IMR-90 (cell line): ENCODE results near the gene GCNT3. TPM values are rescaled to one million over a fixed set of nuclear protein-coding genes. Genes with fewer than 3 reads are reported as not detected.

Source experiments
- ATAC-seq: fragments of 200-7000 bp; cut with Tn5 transposase; 2 replicates; pipeline ENCODE4 v1.9.1; 2020; ENCODE audit warnings: low read depth, mild to moderate bottlenecking, moderate library complexity
- BruUV-seq: library from RNA; stranded (reverse); fragments of 400-500 nt; replicated peaks from 2 replicates; lab custom pipeline; 2021; lab: Mats Ljungman, UMichigan
- CTCF ChIA-PET: fragments of 300-600 bp; formaldehyde crosslinking; extraction: SDS; loops from one replicate; lab custom pipeline; 2021; ENCODE audit warnings: antibody characterized with exemption; lab: Yijun Ruan, JAX
- POLR2A ChIA-PET: fragments of 300-600 bp; sonication (Branson Sonifier 250); formaldehyde crosslinking; loops from one replicate; lab custom pipeline; 2022; ENCODE audit warnings: antibody characterized with exemption; ENCODE audit not compliant: unreplicated experiment; lab: Charles Lee
- DNase-seq: peaks from one replicate; pipeline ENCODE4 v3.0.0; 2013
- H2AFZ ChIP-seq: replicated peaks from 2 replicates; pipeline ENCODE3; 2013; ENCODE audit warnings: low read length, mild to moderate bottlenecking; ENCODE audit not compliant: poor library complexity
- H2AK5ac ChIP-seq: 2 replicates; pipeline ENCODE4 v1.6.1; 2013; ENCODE audit warnings: low read depth, low read length, inconsistent platforms
- H2AK9ac ChIP-seq: replicated peaks from 2 replicates; pipeline ENCODE3; 2013; ENCODE audit warnings: mild to moderate bottlenecking, low read depth, low read length, moderate library complexity; ENCODE audit not compliant: poor library complexity
- H2BK120ac ChIP-seq: 2 replicates; pipeline ENCODE4 v1.6.1; 2013; ENCODE audit warnings: low read depth, low read length, inconsistent platforms
- H2BK15ac ChIP-seq: 3 replicates; pipeline ENCODE4 v1.6.1; 2013; ENCODE audit warnings: low read depth, low read length, inconsistent platforms
- H2BK20ac ChIP-seq: 2 replicates; pipeline ENCODE4 v1.6.1; 2013; ENCODE audit warnings: low read depth, mild to moderate bottlenecking, inconsistent platforms, low read length, moderate library complexity
- H2BK5ac ChIP-seq: 2 replicates; pipeline ENCODE4 v1.6.1; 2013; ENCODE audit warnings: mild to moderate bottlenecking, low read depth, low read length, inconsistent platforms; ENCODE audit not compliant: poor library complexity, severe bottlenecking
- H3K14ac ChIP-seq: replicated peaks from 2 replicates; pipeline ENCODE4 v1.6.1; 2013; ENCODE audit warnings: low read depth, low read length, inconsistent platforms
- H3K18ac ChIP-seq: 2 replicates; pipeline ENCODE4 v1.6.1; 2013; ENCODE audit warnings: low read depth, low read length, control low read depth
- H3K23ac ChIP-seq: 2 replicates; pipeline ENCODE4 v1.6.1; 2013; ENCODE audit warnings: low read depth, low read length, inconsistent platforms
- H3K27ac ChIP-seq: 2 replicates; pipeline ENCODE4 v1.5.1; 2013; ENCODE audit warnings: mild to moderate bottlenecking, control low read depth, low read length; ENCODE audit not compliant: insufficient read depth
- H3K27me3 ChIP-seq: 2 replicates; pipeline ENCODE4 v1.6.1; 2013; ENCODE audit warnings: low read length; ENCODE audit not compliant: control insufficient read depth, insufficient read depth
- H3K36me3 ChIP-seq: 2 replicates; pipeline ENCODE4 v1.6.1; 2013; ENCODE audit warnings: low read length, mixed read lengths; ENCODE audit not compliant: control insufficient read depth, insufficient read depth
- H3K4ac ChIP-seq: 2 replicates; pipeline ENCODE4 v1.6.1; 2013; ENCODE audit warnings: low read depth, low read length, inconsistent platforms
- H3K4me1 ChIP-seq: 2 replicates; pipeline ENCODE4 v1.6.1; 2013; ENCODE audit warnings: low read length, mixed read lengths; ENCODE audit not compliant: control insufficient read depth, insufficient read depth
- H3K4me2 ChIP-seq: 2 replicates; pipeline ENCODE4 v1.6.1; 2013; ENCODE audit warnings: low read depth, mild to moderate bottlenecking, control low read depth, low read length, moderate library complexity
- H3K4me3 ChIP-seq: 2 replicates; pipeline ENCODE4 v1.5.1; 2013; ENCODE audit warnings: low read depth, mild to moderate bottlenecking, control low read depth, low read length, moderate library complexity; ENCODE audit not compliant: insufficient read depth
- H3K56ac ChIP-seq: 2 replicates; pipeline ENCODE4 v1.6.1; 2013; ENCODE audit warnings: low read length, inconsistent platforms; ENCODE audit not compliant: insufficient read depth; ENCODE audit errors: extremely low read depth
- H3K79me1 ChIP-seq, 2 experiments: 2 replicates each; pipeline ENCODE4 v1.6.1; 2013; ENCODE audit warnings: low read length in 2 of 2, inconsistent platforms in 1 of 2, low read depth in 1 of 2
- H3K9ac ChIP-seq: 2 replicates; pipeline ENCODE4 v1.6.1; 2013; ENCODE audit warnings: low read depth, low read length, control low read depth
- H3K9me1 ChIP-seq: 2 replicates; pipeline ENCODE4 v1.6.1; 2013; ENCODE audit warnings: low read length, inconsistent platforms; ENCODE audit not compliant: insufficient read depth
- H3K9me3 ChIP-seq: 2 replicates; pipeline ENCODE4 v1.6.1; 2013; ENCODE audit warnings: low read length; ENCODE audit not compliant: control insufficient read depth, insufficient read depth
- H4K20me1 ChIP-seq: 2 replicates; pipeline ENCODE4 v1.6.1; 2013; ENCODE audit warnings: low read length, inconsistent platforms; ENCODE audit not compliant: insufficient read depth
- H4K5ac ChIP-seq: 2 replicates; pipeline ENCODE4 v1.6.1; 2013; ENCODE audit warnings: mild to moderate bottlenecking, low read depth, low read length, control low read depth
- H4K8ac ChIP-seq, 2 experiments: 2 replicates each; pipeline ENCODE4 v1.6.1; 2013; ENCODE audit warnings: low read depth in 2 of 2, low read length in 2 of 2, control low read depth in 1 of 2, inconsistent platforms in 1 of 2
- H4K91ac ChIP-seq: 2 replicates; pipeline ENCODE4 v1.6.1; 2013; ENCODE audit warnings: low read depth, low read length, inconsistent platforms; ENCODE audit not compliant: insufficient read depth
- BHLHE40 ChIP-seq: fragments of 150-350 bp; IDR thresholded peaks from 2 replicates; pipeline ENCODE4 v1.6.1; 2016; ENCODE audit warnings: mild to moderate bottlenecking, low read depth, low read length
- CEBPB ChIP-seq: IDR thresholded peaks from 2 replicates; pipeline ENCODE4 v1.6.1; 2012; ENCODE audit warnings: low read depth, low read length, improper control_type of control experiment
- CHD1 ChIP-seq: IDR thresholded peaks from 2 replicates; pipeline ENCODE4 v1.6.1; 2012; ENCODE audit warnings: low read depth, low read length, improper control_type of control experiment
- MAFK ChIP-seq: IDR thresholded peaks from 2 replicates; pipeline ENCODE4 v1.6.1; 2012; ENCODE audit warnings: low read depth, low read length, improper control_type of control experiment
- MAZ ChIP-seq: IDR thresholded peaks from 2 replicates; pipeline ENCODE4 v1.6.1; 2012; ENCODE audit warnings: low read depth, mild to moderate bottlenecking, low read length, improper control_type of control experiment, moderate library complexity, borderline replicate concordance
- WGBS, 2 experiments: methylation state at CpG; one replicate each; pipeline versions ENCODE4 v1.1.5 to v1.1.7; 2013; ENCODE audit warnings: missing lambda C conversion rate in 2 of 2; ENCODE audit not compliant: insufficient read length in 1 of 2; ENCODE audit errors: extremely low coverage in 2 of 2; 5-methylcytosine and 5-hydroxymethylcytosine counted together
- dilution Hi-C: fragments of 300-500 bp; cut with HindIII; formaldehyde crosslinking; loops from one replicate; pipeline ENCODE4 v1.14.3; 2018; ENCODE audit warnings: low sequenced_read_pairs; ENCODE audit not compliant: unreplicated experiment
- in situ Hi-C: fragments of 300-500 bp; cut with MboI; formaldehyde crosslinking; loops from 3 replicates; pipeline ENCODE4 v1.14.3; 2019; ENCODE audit warnings: low sequenced_read_pairs, inconsistent platforms, mixed read lengths
- intact Hi-C: fragments of 100-400 bp; cut with micrococcal nuclease; formaldehyde crosslinking; loops from 2 replicates; pipeline ENCODE4 v1.10.0; 2022
- polyA plus RNA-seq, 3 experiments: library from polyadenylated mRNA; depleted of rRNA; stranded (reverse); fragments of >200 nt; gene quantifications; 2 replicates each; pipeline ENCODE4 v1.2.3, GENCODE V29; 2012; ENCODE audit warnings: low replicate concordance in 1 of 3
- total RNA-seq: library from RNA; depleted of rRNA; stranded (reverse); fragments of >200 nt; gene quantifications from 2 replicates; pipeline ENCODE4 v1.2.3, GENCODE V29; 2012

The GCNT3 gene
- total and polyA plus RNA-seq, 2 of the 4 experiments (the other 2 are of a cell fraction): not detected

- peak; percentile 88 for TF ChIP-seq MAZ
- no peak for TF ChIP-seq CHD1
These were observed 45.5 kb downstream of the GCNT3 start, which contains the start of gene GTF2A2 (continued) for GRCh38 chr15:59656897-59657634.

GRCh38 chr15:59657635-59658125, 46.1 kb downstream of the GCNT3 start:
- no peak overlapping the region for H3K18ac ChIP-seq
- H3K4me1 ChIP-seq: no peaks in the 10 kb centered on the region; the same call in 1 of the 2 replicates
- no peak overlapping the region for H3K23ac ChIP-seq
- H2BK5ac ChIP-seq: no peak overlapping the region
- H3K4me3 ChIP-seq: peak overlapping the region; percentile 66
- peaks cover 5% of the 10 kb centered on the region for H3K9me1 ChIP-seq
- no peak overlapping the region for H2BK20ac ChIP-seq
- dilution Hi-C loops: no loop called here
- no peak overlapping the region for H4K91ac ChIP-seq
- no peak overlapping the region for H2BK120ac ChIP-seq
- peaks cover 22 to 40% of the 10 kb centered on the region in 2 experiments; a peak in 3 of 4 replicates for H3K79me1 ChIP-seq
- no peak overlapping the region for H3K56ac ChIP-seq
- H3K36me3 ChIP-seq: peaks cover 4% of the 10 kb centered on the region
- no peak overlapping the region for H3K9ac ChIP-seq
- DNase-seq: no peak
- H3K4me2 ChIP-seq: peak overlapping the region; percentile 54
- intact Hi-C loops: no loop called here
- ATAC-seq: peak; percentile 2; the same call in 1 of the 2 replicates
- H4K5ac ChIP-seq: no peak overlapping the region
- no peak overlapping the region for H2AK5ac ChIP-seq
- no peaks in the 10 kb centered on the region for H3K27me3 ChIP-seq
- H2AK9ac ChIP-seq: no peak overlapping the region
- no peak overlapping the region for H3K4ac ChIP-seq
- H4K20me1 ChIP-seq: peaks cover 18% of the 10 kb centered on the region; the same call in 1 of the 2 replicates
- TF ChIP-seq CEBPB: no peak
- no peak for TF ChIP-seq BHLHE40
- no peak for TF ChIP-seq MAZ
- no peak for TF ChIP-seq MAFK
- BruUV-seq: no TSS peak
- H3K14ac ChIP-seq: no peak overlapping the region
- no peaks in the 10 kb centered on the region for H3K9me3 ChIP-seq
- H4K8ac ChIP-seq: peak overlapping the region in 1 of 2 experiments; percentile 49; a peak in 2 of 4 replicates
- POLR2A ChIA-PET: interaction anchor here (0.6 to 1.0 kb wide), 3 partner anchors 24 to 61 kb away, joined by 3 to 6 read pairs (median 3); no protein-coding TSS in a partner anchor
- no peak overlapping the region for H2BK15ac ChIP-seq
- peak overlapping the region; percentile 63 for H2AFZ ChIP-seq
- H3K27ac ChIP-seq: no peak overlapping the region
- in situ Hi-C loops: no loop called here
- CTCF ChIA-PET: interaction anchor here (1.3 kb wide), 1 partner anchor 125 kb away, joined by 3 read pairs; no protein-coding TSS in a partner anchor
- 0% methylated on average over 2 of the region's 23 CpGs; no CpG with 5 or more reads in 1 of the 2 experiments for WGBS, 2 experiments
